BLaER1 treated with 17β-estradiol and CSF1 and Interleukin-3, amounts not matched to agents 10 nM and 100 nM (cell line): ENCODE measurements around the gene NT5DC4.

ENCODE experiments used
- H3K27ac ChIP-seq, 11 experiments: shearing (Covaris generic); formaldehyde crosslinking; 2 replicates each; pipeline ENCODE4 v1.8.1; 2022
- H3K27me3 ChIP-seq, 11 experiments: shearing (Covaris generic); formaldehyde crosslinking; 2 replicates each; pipeline ENCODE4 v1.8.1; 2022
- H3K36me3 ChIP-seq, 11 experiments: shearing (Covaris generic); formaldehyde crosslinking; 2 replicates each; pipeline ENCODE4 v1.8.1; 2022
- H3K4me1 ChIP-seq, 10 experiments: shearing (Covaris generic); formaldehyde crosslinking; 2 replicates each; pipeline ENCODE4 v1.8.1; 2022
- H3K4me2 ChIP-seq, 11 experiments: shearing (Covaris generic); formaldehyde crosslinking; 2 replicates each; pipeline ENCODE4 v1.8.1; 2022
- H3K4me3 ChIP-seq, 10 experiments: shearing (Covaris generic); formaldehyde crosslinking; 2 replicates each; pipeline ENCODE4 v1.8.1; 2022
- H3K9ac ChIP-seq, 11 experiments: shearing (Covaris generic); formaldehyde crosslinking; 2 replicates each; pipeline ENCODE4 v1.8.1; 2022
- H3K9me3 ChIP-seq, 11 experiments: shearing (Covaris generic); formaldehyde crosslinking; replicated peaks in 1 of 11; 2 replicates each; pipeline ENCODE4 v1.8.1; 2022
- H4K20me1 ChIP-seq, 11 experiments: shearing (Covaris generic); formaldehyde crosslinking; 2 replicates each; pipeline ENCODE4 v1.8.1; 2022
- Cebpa-rat ChIP-seq, 11 experiments: shearing (Covaris generic); IDR thresholded peaks; 2 replicates each; pipeline ENCODE4 v1.8.1; 2022

Gene NT5DC4

GRCh38 chr2:112728029-112728362, 7.2 kb downstream of the NT5DC4 start:
- Histone ChIP-seq H3K9ac (peak overlapping the region in 3 of 11 experiments; percentile 1 to 27 (median 19); a peak in 2 of 22 replicates), H3K4me1 (peaks cover 26 to 77% (median 61%) of the 10 kb centered on the region in 10 experiments), H3K27me3 (no peaks in the 10 kb centered on the region), H3K27ac (peak overlapping the region in 5 of 11 experiments; percentile 6 to 40 (median 19); a peak in 6 of 22 replicates), H4K20me1 (no peaks in the 10 kb centered on the region), H3K9me3 (no peaks in the 10 kb centered on the region), H3K36me3 (no peaks in the 10 kb centered on the region), H3K4me3 (no peak overlapping the region), H3K4me2 (peak overlapping the region in 8 of 11 experiments; percentile 21 to 81 (median 64); a peak in 16 of 22 replicates)
- no peak for TF ChIP-seq Cebpa-rat (IDR thresholded peaks at IDR 0.05)

GRCh38 chr2:112728378-112729175, 7.8 kb downstream of the NT5DC4 start:
- no peaks in the 10 kb centered on the region for H3K9me3 ChIP-seq
- no peaks in the 10 kb centered on the region for H3K27me3 ChIP-seq
- H4K20me1 ChIP-seq = no peaks in the 10 kb centered on the region
- H3K4me3 ChIP-seq = no peak overlapping the region
- no peak for TF ChIP-seq Cebpa-rat (IDR thresholded peaks at IDR 0.05)
- peak overlapping the region in 1 of 11 experiments; percentile 1; a peak in 1 of 22 replicates for H3K9ac ChIP-seq
- H3K4me2 ChIP-seq = peak overlapping the region; percentile 42 to 81 (median 64); a peak in 20 of 22 replicates
- H3K36me3 ChIP-seq = no peaks in the 10 kb centered on the region
- peaks cover 26 to 71% (median 59%) of the 10 kb centered on the region in 10 experiments for H3K4me1 ChIP-seq
- peak overlapping the region in 5 of 11 experiments; percentile 6 to 21 (median 11); a peak in 2 of 22 replicates for H3K27ac ChIP-seq

DNA sequence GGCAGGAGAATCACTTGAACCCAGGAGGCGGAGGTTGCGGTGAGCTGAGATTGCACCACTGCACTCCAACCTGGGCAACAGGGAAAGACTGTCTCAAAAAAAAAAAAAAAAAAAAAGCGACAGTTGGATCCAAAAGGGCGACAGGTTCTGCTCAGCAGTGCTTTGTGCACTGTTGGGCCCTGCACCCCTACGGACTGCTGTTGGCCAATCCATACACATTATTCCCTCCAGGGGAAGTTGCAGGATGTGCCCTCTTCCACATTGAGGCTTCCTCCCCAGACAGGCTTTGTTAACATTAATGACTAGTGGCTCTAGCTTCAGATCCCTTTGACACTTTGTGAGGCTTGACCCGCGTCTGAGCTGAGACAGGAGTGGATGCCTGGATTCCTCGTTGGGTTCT, 9.4 kb downstream of the NT5DC4 start:
- no peak overlapping the region for H3K9ac ChIP-seq
- no peak overlapping the region for H3K27ac ChIP-seq
- H4K20me1 ChIP-seq = no peaks in the 10 kb centered on the region
- no peaks in the 10 kb centered on the region for H3K36me3 ChIP-seq
- peak overlapping the region in 6 of 11 experiments; percentile 3 to 66 (median 53); a peak in 4 of 22 replicates for H3K4me2 ChIP-seq
- no peak overlapping the region for H3K4me3 ChIP-seq
- no peaks in the 10 kb centered on the region for H3K9me3 ChIP-seq
- peaks cover 26 to 54% (median 46%) of the 10 kb centered on the region in 10 experiments for H3K4me1 ChIP-seq
- no peak for TF ChIP-seq Cebpa-rat (IDR thresholded peaks at IDR 0.05)
- no peaks in the 10 kb centered on the region for H3K27me3 ChIP-seq

GRCh38 chr2:112730791-112731190, 10.0 kb downstream of the NT5DC4 start:
- H4K20me1 ChIP-seq = no peaks in the 10 kb centered on the region
- no peak overlapping the region for H3K4me3 ChIP-seq
- H3K27ac ChIP-seq = no peak overlapping the region
- H3K27me3 ChIP-seq = no peaks in the 10 kb centered on the region
- H3K9me3 ChIP-seq = no peaks in the 10 kb centered on the region
- peaks cover 26 to 49% (median 44%) of the 10 kb centered on the region in 10 experiments for H3K4me1 ChIP-seq
- no peak overlapping the region for H3K9ac ChIP-seq
- H3K36me3 ChIP-seq = no peaks in the 10 kb centered on the region; a peak in 1 of 22 replicates
- TF ChIP-seq Cebpa-rat (IDR thresholded peaks at IDR 0.05) = no peak
- H3K4me2 ChIP-seq = no peak overlapping the region

DNA sequence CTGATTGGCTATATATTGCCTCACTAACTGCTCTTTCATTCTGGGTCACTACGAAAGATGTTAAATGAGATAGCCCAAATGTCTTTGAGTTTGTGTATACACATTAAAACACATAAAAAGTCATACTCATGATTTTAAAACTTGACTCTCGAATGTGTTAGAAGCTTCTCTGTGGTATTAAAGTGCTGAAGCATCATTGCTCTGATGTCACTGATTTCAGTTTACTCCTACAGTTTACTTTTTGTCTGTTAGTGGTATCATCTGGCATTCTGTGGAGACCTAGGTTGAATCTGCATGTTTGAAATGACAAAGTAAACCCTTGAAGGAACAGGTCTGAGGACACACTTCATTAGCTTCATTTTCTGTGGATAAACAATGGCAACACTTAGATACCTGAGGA, 10.7 kb downstream of the NT5DC4 start:
- H3K9me3 ChIP-seq = no peaks in the 10 kb centered on the region
- no peak overlapping the region for H3K27ac ChIP-seq
- H3K36me3 ChIP-seq = peaks cover 0 to 3% (median 1%) of the 10 kb centered on the region in 11 experiments; a peak in 10 of 22 replicates
- H4K20me1 ChIP-seq = no peaks in the 10 kb centered on the region
- H3K4me1 ChIP-seq = peaks cover 20 to 42% (median 38%) of the 10 kb centered on the region in 10 experiments
- no peak overlapping the region for H3K4me3 ChIP-seq
- H3K9ac ChIP-seq = no peak overlapping the region
- no peak overlapping the region for H3K4me2 ChIP-seq
- H3K27me3 ChIP-seq = no peaks in the 10 kb centered on the region
- TF ChIP-seq Cebpa-rat (IDR thresholded peaks at IDR 0.05) = no peak

GRCh38 chr2:112733456-112733855, 12.6 kb downstream of the NT5DC4 start:
- no peak for TF ChIP-seq Cebpa-rat (IDR thresholded peaks at IDR 0.05)
- Histone ChIP-seq H3K4me3 (no peak overlapping the region), H3K4me1 (peaks cover 13 to 22% (median 20%) of the 10 kb centered on the region in 10 experiments), H3K27me3 (no peaks in the 10 kb centered on the region), H3K9ac (no peak overlapping the region), H3K4me2 (no peak overlapping the region), H3K36me3 (peaks cover 0 to 22% (median 21%) of the 10 kb centered on the region in 11 experiments; a peak in 18 of 22 replicates), H3K9me3 (no peaks in the 10 kb centered on the region), H4K20me1 (no peaks in the 10 kb centered on the region), H3K27ac (no peak overlapping the region)

DNA sequence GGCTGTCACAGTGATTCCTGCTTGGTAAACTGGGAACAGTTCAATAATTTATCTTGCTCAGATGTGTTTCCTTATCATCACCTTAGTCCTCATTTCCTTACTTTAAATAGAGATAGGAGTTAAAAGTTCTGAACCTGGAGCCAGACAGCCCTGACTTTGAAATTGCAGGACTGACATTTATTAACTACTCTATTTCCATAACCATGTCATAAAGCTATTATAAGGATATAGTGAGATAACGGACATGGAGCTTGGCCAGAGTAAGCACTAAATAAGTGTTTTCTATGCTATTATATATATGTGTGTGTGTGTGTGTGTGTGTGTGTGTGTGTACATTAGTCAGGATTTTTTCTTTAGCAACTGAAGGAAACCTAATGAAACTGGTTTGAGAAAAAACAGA, 13.1 kb downstream of the NT5DC4 start:
- Histone ChIP-seq H3K4me3 (no peak overlapping the region), H3K36me3 (peaks cover 0 to 26% (median 25%) of the 10 kb centered on the region in 11 experiments; a peak in 19 of 22 replicates), H3K9me3 (no peaks in the 10 kb centered on the region), H3K27me3 (no peaks in the 10 kb centered on the region), H3K9ac (no peak overlapping the region), H3K4me2 (no peak overlapping the region), H3K4me1 (peaks cover 9 to 18% (median 16%) of the 10 kb centered on the region in 10 experiments), H4K20me1 (no peaks in the 10 kb centered on the region), H3K27ac (no peak overlapping the region)
- no peak for TF ChIP-seq Cebpa-rat (IDR thresholded peaks at IDR 0.05)

- no peak for TF ChIP-seq Cebpa-rat (IDR thresholded peaks at IDR 0.05)
- Histone ChIP-seq H3K9me3 (no peaks in the 10 kb centered on the region), H3K4me1 (no peaks in the 10 kb centered on the region; a peak in 1 of 20 replicates), H3K9ac (no peak overlapping the region), H3K4me2 (no peak overlapping the region), H3K36me3 (peaks cover 15 to 65% (median 63%) of the 10 kb centered on the region in 11 experiments), H3K4me3 (no peak overlapping the region), H4K20me1 (no peaks in the 10 kb centered on the region; a peak in 1 of 22 replicates), H3K27ac (no peak overlapping the region), H3K27me3 (no peaks in the 10 kb centered on the region)
These were observed 16.9 kb downstream of the NT5DC4 start for GRCh38 chr2:112737542-112738232.

DNA sequence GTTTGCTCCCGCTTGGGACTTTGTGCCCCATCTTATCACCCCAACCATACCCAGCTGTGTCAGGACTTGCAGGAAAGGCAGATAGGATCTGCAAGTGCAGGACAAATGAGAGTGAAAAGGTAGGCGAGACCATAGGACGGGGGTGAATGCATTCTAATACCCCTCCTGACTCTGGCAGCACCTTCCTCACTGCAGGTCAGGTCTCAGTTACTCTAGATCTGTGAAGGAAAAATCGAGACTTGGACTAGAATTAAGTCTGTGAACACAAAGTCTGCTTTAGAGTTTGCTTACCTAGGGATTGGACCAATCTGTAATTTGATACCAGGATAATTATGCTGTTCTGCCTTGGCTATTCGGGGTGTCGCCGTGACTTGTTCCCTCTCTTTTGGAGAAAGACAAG, 19.7 kb downstream of the NT5DC4 start:
- no peaks in the 10 kb centered on the region for H3K9me3 ChIP-seq
- H3K27ac ChIP-seq = no peak overlapping the region
- no peaks in the 10 kb centered on the region; a peak in 1 of 20 replicates for H3K4me1 ChIP-seq
- H3K4me3 ChIP-seq = no peak overlapping the region
- no peak for TF ChIP-seq Cebpa-rat (IDR thresholded peaks at IDR 0.05)
- H3K9ac ChIP-seq = no peak overlapping the region
- H3K27me3 ChIP-seq = no peaks in the 10 kb centered on the region
- no peak overlapping the region for H3K4me2 ChIP-seq
- H3K36me3 ChIP-seq = peaks cover 20 to 92% (median 91%) of the 10 kb centered on the region in 11 experiments
- no peaks in the 10 kb centered on the region; a peak in 1 of 22 replicates for H4K20me1 ChIP-seq
